ENCODE measurements around the gene TMEM120B. TPM values are rescaled to one million over a fixed set of nuclear protein-coding genes. Genes with fewer than 3 reads are reported as not detected.
A peak's percentile ranks its signal among the peaks of the same experiment; 100 is the strongest.

The TMEM120B gene
- total and polyA plus RNA-seq, 2 of the 13 experiments (the other 11 are each of a cell fraction or from before 2014, with no cell fraction given), result 7.1 to 12.9 TPM

- TF ChIP-seq ZNF687 (CRISPR knock-in tag; IDR thresholded peaks at IDR 0.05) (peak; percentile 83), ZNF567 (CRISPR knock-in tag; IDR thresholded peaks at IDR 0.05; ENCODE audit: borderline replicate concordance) (0 out of 2 replicates have a peak, but pooled peaks have one; percentile 43), BCL6 (CRISPR knock-in tag; IDR thresholded peaks at IDR 0.05) (peak; percentile 17; the same call in 1 of the 2 replicates), RFXAP (CRISPR knock-in tag; IDR thresholded peaks at IDR 0.05; ENCODE audit: borderline replicate concordance) (0 out of 2 replicates have a peak, but pooled peaks have one; percentile 19), HNRNPH1 (optimal IDR thresholded peaks at IDR 0.05; ENCODE audit: low read depth, low read length) (no peak), ZBTB10 (CRISPR knock-in tag; IDR thresholded peaks at IDR 0.05; ENCODE audit: borderline replicate concordance) (no peak), CEBPB (IDR thresholded peaks at IDR 0.05; ENCODE audit: borderline replicate concordance, low read depth, low read length) (peak; percentile 31; the same call in 1 of the 2 replicates), TBX2 (CRISPR knock-in tag; IDR thresholded peaks at IDR 0.05; ENCODE audit: borderline replicate concordance) (peak; percentile 77), ZBTB20 (CRISPR knock-in tag; IDR thresholded peaks at IDR 0.05; ENCODE audit: borderline replicate concordance, low read depth) (no peak), SPEN (CRISPR knock-in tag; IDR thresholded peaks at IDR 0.05; ENCODE audit: low read depth) (peak; percentile 79), ZNF292 (CRISPR knock-in tag; IDR thresholded peaks at IDR 0.05; ENCODE audit: borderline replicate concordance, low read depth) (0 out of 2 replicates have a peak, but pooled peaks have one; percentile 36), ZSCAN9 (CRISPR knock-in tag; IDR thresholded peaks at IDR 0.05; ENCODE audit: borderline replicate concordance) (no peak), MTA1 (CRISPR knock-in tag; IDR thresholded peaks at IDR 0.05; ENCODE audit: borderline replicate concordance) (peak; percentile 46; the same call in 1 of the 2 replicates), DPF2 (CRISPR knock-in tag; IDR thresholded peaks at IDR 0.05; ENCODE audit: borderline replicate concordance, low read depth) (no peak), HNRNPLL (IDR thresholded peaks at IDR 0.05; ENCODE audit: low read depth, low read length, poor library complexity, severe bottlenecking) (no peak), HNF4G (IDR thresholded peaks at IDR 0.05; ENCODE audit: borderline replicate concordance, low read depth, low read length) (peak; percentile 47; the same call in 1 of the 2 replicates), HNF4G (CRISPR knock-in tag; IDR thresholded peaks at IDR 0.05; ENCODE audit: borderline replicate concordance, low read depth) (no peak; the same call in 1 of the 2 replicates), ZNF670 (CRISPR knock-in tag; IDR thresholded peaks at IDR 0.05; ENCODE audit: borderline replicate concordance) (no peak)
- TF ChIP-seq, protein P1, sequence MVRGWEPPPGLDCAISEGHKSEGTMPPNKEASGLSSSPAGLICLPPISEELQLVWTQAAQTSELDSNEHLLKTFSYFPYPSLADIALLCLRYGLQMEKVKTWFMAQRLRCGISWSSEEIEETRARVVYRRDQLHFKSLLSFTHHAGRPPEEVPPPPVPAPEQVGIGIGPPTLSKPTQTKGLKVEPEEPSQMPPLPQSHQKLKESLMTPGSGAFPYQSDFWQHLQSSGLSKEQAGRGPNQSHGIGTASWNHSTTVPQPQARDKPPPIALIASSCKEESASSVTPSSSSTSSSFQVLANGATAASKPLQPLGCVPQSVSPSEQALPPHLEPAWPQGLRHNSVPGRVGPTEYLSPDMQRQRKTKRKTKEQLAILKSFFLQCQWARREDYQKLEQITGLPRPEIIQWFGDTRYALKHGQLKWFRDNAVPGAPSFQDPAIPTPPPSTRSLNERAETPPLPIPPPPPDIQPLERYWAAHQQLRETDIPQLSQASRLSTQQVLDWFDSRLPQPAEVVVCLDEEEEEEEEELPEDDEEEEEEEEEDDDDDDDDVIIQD (CRISPR knock-in tag; IDR thresholded peaks at IDR 0.05; ENCODE audit: low read depth), result no peak
Measured at GRCh38 chr12:121769831-121770301, 57.3 kb downstream of the TMEM120B start (continued).
